Endothelial cell of umbilical vein (primary cell): ENCODE measurements around the gene KMT5C. TPM values are rescaled to one million over a fixed set of nuclear protein-coding genes. Genes with fewer than 3 reads are reported as not detected.

Experiments used
- BruUV-seq: library from RNA; stranded (reverse); fragments of 400-500 nt; replicated peaks from 2 replicates; lab custom pipeline; 2021; lab: Mats Ljungman, UMichigan
- CTCF ChIA-PET: fragments of 300-600, 350-600 bp; sonication (Branson Sonifier 250); formaldehyde crosslinking; loops from one replicate; lab custom pipeline; 2021; ENCODE audit warnings: antibody characterized with exemption, inconsistent platforms; lab: Charles Lee
- POLR2A ChIA-PET: fragments of 300-600, 350-600 bp; sonication (Branson Sonifier 250); formaldehyde crosslinking; loops from one replicate; lab custom pipeline; 2021; ENCODE audit warnings: antibody characterized with exemption, inconsistent platforms; lab: Charles Lee
- DNase-seq: peaks from one replicate; pipeline ENCODE4 v3.0.0-alpha.2; 2011; ENCODE audit warnings: low read depth, low spot score
- FAIRE-seq: peaks from 2 replicates; lab custom pipeline; 2011; peaks lifted over from hg19 to GRCh38; lab: Jason Lieb, UNC
- H2AFZ ChIP-seq: 2 replicates; pipeline ENCODE4 v1.6.0; 2012; ENCODE audit warnings: low read depth, low read length, control low read depth, inconsistent platforms
- H3K27ac ChIP-seq: 2 replicates; pipeline ENCODE4 v1.5.1; 2011; ENCODE audit warnings: low read depth, mild to moderate bottlenecking, control low read depth, low read length, moderate library complexity; ENCODE audit not compliant: insufficient read depth
- H3K27me3 ChIP-seq, 2 experiments: 2 replicates each; pipeline versions ENCODE4 v1.6.0 to v1.6.1; 2011; ENCODE audit warnings: low read length in 2 of 2, mixed read lengths in 1 of 2; ENCODE audit not compliant: control insufficient read depth in 2 of 2, insufficient read depth in 2 of 2
- H3K36me3 ChIP-seq, 2 experiments: 2 replicates in 1 of 2; 3 replicates in 1 of 2; pipeline ENCODE4 v1.5.1; 2011; ENCODE audit warnings: low read length in 2 of 2, mild to moderate bottlenecking in 1 of 2, moderate library complexity in 1 of 2; ENCODE audit not compliant: control insufficient read depth in 2 of 2, insufficient read depth in 2 of 2; ENCODE audit errors: extremely low read depth in 1 of 2
- H3K4me1 ChIP-seq: 3 replicates; pipeline ENCODE4 v1.5.1; 2011; ENCODE audit warnings: mild to moderate bottlenecking, low read length; ENCODE audit not compliant: control insufficient read depth, insufficient read depth; ENCODE audit errors: extremely low read depth
- H3K4me2 ChIP-seq: 2 replicates; pipeline ENCODE4 v1.6.1; 2011; ENCODE audit warnings: low read length, control low read depth, mixed read lengths; ENCODE audit not compliant: insufficient read depth
- H3K4me3 ChIP-seq, 3 experiments: fragments of 200-600 bp in 1 of 3; sonication (generic), shearing (Covaris generic) in 1 of 3; replicated peaks in 1 of 3; 2 replicates each; pipeline ENCODE4 v1.5.1; 2011 to 2016; ENCODE audit warnings: control low read depth in 3 of 3, low read length in 3 of 3, mild to moderate bottlenecking in 2 of 3, inconsistent platforms in 1 of 3, low read depth in 1 of 3, moderate library complexity in 1 of 3; ENCODE audit not compliant: insufficient read depth in 1 of 3
- H3K79me2 ChIP-seq: 2 replicates; pipeline ENCODE4 v1.6.0; 2012; ENCODE audit warnings: low read length, inconsistent platforms; ENCODE audit not compliant: control insufficient read depth, insufficient read depth
- H3K9ac ChIP-seq: replicated peaks from 2 replicates; pipeline ENCODE3; 2011; ENCODE audit warnings: low read length, control low read depth; ENCODE audit not compliant: insufficient read depth; ENCODE audit errors: extremely low read depth
- H3K9me1 ChIP-seq: replicated peaks from 3 replicates; pipeline ENCODE4 v1.6.0; 2011; ENCODE audit warnings: mild to moderate bottlenecking, low read length; ENCODE audit not compliant: control insufficient read depth, insufficient read depth; ENCODE audit errors: extremely low read depth
- H3K9me3 ChIP-seq: replicated peaks from 2 replicates; pipeline ENCODE4 v1.5.1; 2012; ENCODE audit warnings: low read length, inconsistent platforms; ENCODE audit not compliant: control insufficient read depth, insufficient read depth
- H4K20me1 ChIP-seq: replicated peaks from 2 replicates; pipeline ENCODE3; 2011; ENCODE audit warnings: mild to moderate bottlenecking, low read length; ENCODE audit not compliant: control insufficient read depth, insufficient read depth; ENCODE audit errors: extremely low read depth
- EZH2 ChIP-seq: IDR thresholded peaks from 2 replicates; pipeline ENCODE4 v1.6.1; 2012; ENCODE audit warnings: borderline replicate concordance, low read depth, mild to moderate bottlenecking, moderate library complexity, low read length, inconsistent platforms; ENCODE audit not compliant: severe bottlenecking
- FOS ChIP-seq: IDR thresholded peaks from 2 replicates; pipeline ENCODE4 v1.6.1; 2011; ENCODE audit warnings: mild to moderate bottlenecking, low read length, moderate library complexity, borderline replicate concordance; ENCODE audit not compliant: insufficient read depth
- GATA2 ChIP-seq: IDR thresholded peaks from 2 replicates; pipeline ENCODE4 v1.7.0; 2011; ENCODE audit warnings: low read depth, mild to moderate bottlenecking, moderate library complexity, mixed read lengths, low read length; ENCODE audit not compliant: insufficient read length, insufficient read depth
- JUN ChIP-seq: IDR thresholded peaks from 2 replicates; pipeline ENCODE4 v1.6.1; 2011; ENCODE audit warnings: borderline replicate concordance, low read depth; ENCODE audit not compliant: insufficient read length, insufficient read depth
- MYC ChIP-seq: IDR thresholded peaks from one replicate; pipeline ENCODE4 v1.6.1; 2011; ENCODE audit warnings: mild to moderate bottlenecking, low read depth, low read length
- POLR2A ChIP-seq: IDR thresholded peaks from 2 replicates; pipeline ENCODE4 v1.6.1; 2012; ENCODE audit warnings: low read depth, mild to moderate bottlenecking, control low read depth, low read length
- POLR2AphosphoS5 ChIP-seq: IDR thresholded peaks from 2 replicates; pipeline ENCODE4 v1.6.1; 2012; ENCODE audit warnings: low read depth, mild to moderate bottlenecking, control low read depth, low read length, moderate library complexity; ENCODE audit not compliant: insufficient read depth
- dilution Hi-C: fragments of 300-500 bp; cut with MboI; formaldehyde crosslinking; loops from one replicate; pipeline ENCODE4 v1.15.0; 2019; ENCODE audit warnings: low sequenced_read_pairs; ENCODE audit not compliant: extremely low pct_ligation_motif_present
- intact Hi-C: fragments of 100-400 bp; cut with micrococcal nuclease; formaldehyde crosslinking; loops from one replicate; pipeline ENCODE4 v1.10.0; 2022
- polyA plus RNA-seq, 4 experiments: library from polyadenylated mRNA; depleted of rRNA in 3 of 4; stranded (reverse) in 3 of 4; unstranded in 1 of 4; fragments of >200 nt; gene quantifications; 2 replicates each; pipeline versions ENCODE4 v1.2.1 to v1.2.3, GENCODE V29; 2011 to 2012; ENCODE audit warnings: missing spikeins in 1 of 4
- total RNA-seq: library from RNA; stranded (reverse); gene quantifications from 2 replicates; pipeline ENCODE4 v1.2.3, GENCODE V29; 2021
- TF ChIP-seq, protein P1 (sequence below): IDR thresholded peaks from 2 replicates; pipeline ENCODE4 v1.6.1; 2011; ENCODE audit not compliant: insufficient read depth, insufficient read length
- TF ChIP-seq, protein P2 (sequence below), 2 donors: IDR thresholded peaks; 1 replicate in 1 of 2; 2 replicates in 1 of 2; pipeline ENCODE4 v1.5.1; 2011; ENCODE audit warnings: low read length in 2 of 2, mild to moderate bottlenecking in 2 of 2, moderate library complexity in 2 of 2, control low read depth in 1 of 2, inconsistent platforms in 1 of 2, low read depth in 1 of 2; ENCODE audit not compliant: insufficient read depth in 1 of 2; ENCODE audit errors: extremely low read depth in 1 of 2

The KMT5C gene
- total and polyA plus RNA-seq, 2 donors (not counting 3 experiments of a cell fraction or from before 2014, with no cell fraction given) = 7.2 to 13.5 TPM

DNA sequence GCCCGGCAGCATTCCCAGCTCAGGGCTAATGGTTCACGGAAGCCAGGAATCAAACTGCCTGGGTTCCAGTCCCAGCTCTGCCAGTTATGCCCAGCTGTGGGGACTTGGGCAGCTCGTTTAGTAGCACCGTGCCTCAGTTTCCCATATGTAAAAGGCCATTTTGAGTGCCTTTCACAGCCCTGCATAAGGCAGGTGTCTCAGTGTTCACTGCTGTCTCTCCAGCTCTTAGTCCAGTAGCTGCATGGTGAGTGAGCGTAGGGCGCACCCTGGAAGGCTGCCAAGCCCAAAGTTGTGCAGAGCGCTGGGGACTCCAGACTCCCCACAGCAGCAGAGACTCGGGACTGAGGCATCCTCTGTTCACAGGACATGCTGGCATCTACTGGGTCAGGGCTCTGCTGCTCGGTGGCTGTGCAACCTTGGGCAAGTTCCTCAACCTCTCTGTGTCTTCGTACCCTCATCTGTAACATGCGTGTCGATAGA, 51.6 kb downstream of the KMT5C start:
- dilution Hi-C loops = no loop called here
- DNase-seq (no peak), FAIRE-seq (peak; percentile 12)
- peaks cover 4% of the 10 kb centered on the region for H4K20me1 ChIP-seq
- intact Hi-C loops = no loop called here
- BruUV-seq = no TSS peak
- no peak overlapping the region for H3K4me2 ChIP-seq
- H3K79me2 ChIP-seq = peaks cover 37% of the 10 kb centered on the region
- TF ChIP-seq POLR2A (peak; percentile 66), MYC (no peak), POLR2AphosphoS5 (peak; percentile 55)
- TF ChIP-seq, protein P1, sequence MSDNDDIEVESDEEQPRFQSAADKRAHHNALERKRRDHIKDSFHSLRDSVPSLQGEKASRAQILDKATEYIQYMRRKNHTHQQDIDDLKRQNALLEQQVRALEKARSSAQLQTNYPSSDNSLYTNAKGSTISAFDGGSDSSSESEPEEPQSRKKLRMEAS = no peak
- H3K4me3 ChIP-seq = no peak overlapping the region
- no peaks in the 10 kb centered on the region for H3K9me1 ChIP-seq
- ChIA-PET CTCF (interaction anchor here (0.5 kb wide), 1 partner anchor 55 kb away, joined by 3 read pairs; no protein-coding TSS in a partner anchor), POLR2A (interaction anchor here (1.0 to 1.4 kb wide), 2 partner anchors 17 kb away, joined by 4 to 5 read pairs; partner anchors contain the start of gene UBE2S)
- peaks cover 14 to 30% of the 10 kb centered on the region in 2 experiments for H3K36me3 ChIP-seq
- H3K27me3 ChIP-seq = no peaks in the 10 kb centered on the region
- peaks cover 20% of the 10 kb centered on the region for H3K4me1 ChIP-seq
- no peaks in the 10 kb centered on the region for H3K9me3 ChIP-seq
- no peak overlapping the region for H2AFZ ChIP-seq
- no peak overlapping the region for H3K27ac ChIP-seq
- H3K9ac ChIP-seq = no peak overlapping the region

DNA sequence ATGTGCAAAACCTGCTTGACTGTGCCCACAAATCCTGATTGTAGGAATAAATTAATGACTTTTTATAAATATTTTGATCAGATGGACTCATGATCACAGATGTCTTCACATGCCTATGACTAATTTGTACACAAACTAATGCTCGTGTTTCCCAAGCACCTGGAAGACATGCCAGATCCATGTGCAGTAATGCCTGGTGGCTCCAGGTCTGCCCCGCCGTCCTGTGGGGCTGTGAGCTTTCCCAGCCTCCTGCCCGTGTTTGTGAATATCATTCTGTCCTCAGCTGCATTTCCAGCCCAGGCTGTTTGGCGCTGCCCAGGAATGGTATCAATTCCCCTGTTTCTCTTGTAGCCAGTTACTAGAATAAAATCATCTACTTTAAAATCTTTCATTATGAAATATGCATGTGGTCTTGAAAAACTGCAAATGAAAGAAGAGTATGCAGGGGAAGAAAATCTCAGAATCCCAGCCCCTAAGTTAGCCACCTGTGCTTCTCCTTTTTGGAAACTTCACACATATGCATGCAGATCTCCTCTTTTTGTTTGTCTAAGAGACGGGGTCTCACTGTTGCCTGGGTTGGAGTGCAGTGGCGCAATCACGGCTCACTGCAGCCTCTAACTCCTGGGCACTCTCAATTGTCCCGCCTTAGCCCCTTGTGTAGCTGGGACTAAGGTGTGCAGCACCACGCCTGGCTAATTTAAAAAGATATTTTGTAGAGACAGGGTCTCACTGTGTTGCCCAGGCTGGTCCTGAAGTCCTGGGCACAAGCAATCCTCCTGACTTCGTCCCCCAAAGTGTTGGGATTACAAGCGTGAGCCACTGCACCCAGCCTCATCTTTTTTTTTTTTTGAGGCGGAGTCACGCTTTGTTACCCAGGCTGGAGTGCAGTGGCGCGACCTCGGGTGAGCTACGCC, 52.3 kb downstream of the KMT5C start:
- ChIA-PET POLR2A (interaction anchor here (1.0 kb wide), 1 partner anchor 16 kb away, joined by 4 read pairs; the partner anchor contains the start of gene UBE2S), CTCF (interaction anchor here (0.5 kb wide), 1 partner anchor 54 kb away, joined by 3 read pairs; no protein-coding TSS in a partner anchor)
- intact Hi-C loops (no loop called here), dilution Hi-C loops (no loop called here)
- H3K36me3 ChIP-seq = peaks cover 12 to 30% of the 10 kb centered on the region in 2 experiments
- H3K27ac ChIP-seq = no peak overlapping the region
- H3K9ac ChIP-seq = no peak overlapping the region
- no peaks in the 10 kb centered on the region for H3K9me1 ChIP-seq
- TF ChIP-seq MYC (no peak), POLR2A (no peak), JUN (no peak), GATA2 (no peak), FOS (no peak), POLR2AphosphoS5 (no peak), EZH2 (no peak)
- TF ChIP-seq, protein P2, sequence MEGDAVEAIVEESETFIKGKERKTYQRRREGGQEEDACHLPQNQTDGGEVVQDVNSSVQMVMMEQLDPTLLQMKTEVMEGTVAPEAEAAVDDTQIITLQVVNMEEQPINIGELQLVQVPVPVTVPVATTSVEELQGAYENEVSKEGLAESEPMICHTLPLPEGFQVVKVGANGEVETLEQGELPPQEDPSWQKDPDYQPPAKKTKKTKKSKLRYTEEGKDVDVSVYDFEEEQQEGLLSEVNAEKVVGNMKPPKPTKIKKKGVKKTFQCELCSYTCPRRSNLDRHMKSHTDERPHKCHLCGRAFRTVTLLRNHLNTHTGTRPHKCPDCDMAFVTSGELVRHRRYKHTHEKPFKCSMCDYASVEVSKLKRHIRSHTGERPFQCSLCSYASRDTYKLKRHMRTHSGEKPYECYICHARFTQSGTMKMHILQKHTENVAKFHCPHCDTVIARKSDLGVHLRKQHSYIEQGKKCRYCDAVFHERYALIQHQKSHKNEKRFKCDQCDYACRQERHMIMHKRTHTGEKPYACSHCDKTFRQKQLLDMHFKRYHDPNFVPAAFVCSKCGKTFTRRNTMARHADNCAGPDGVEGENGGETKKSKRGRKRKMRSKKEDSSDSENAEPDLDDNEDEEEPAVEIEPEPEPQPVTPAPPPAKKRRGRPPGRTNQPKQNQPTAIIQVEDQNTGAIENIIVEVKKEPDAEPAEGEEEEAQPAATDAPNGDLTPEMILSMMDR (IDR thresholded peaks at IDR 0.05; ENCODE audit: extremely low read depth in 1 of 2, insufficient read depth in 1 of 2, low read depth in 1 of 2, low read length in 2 of 2) = no peak
- TF ChIP-seq, protein P1 = no peak
- no peak overlapping the region for H2AFZ ChIP-seq
- H3K79me2 ChIP-seq = peaks cover 29% of the 10 kb centered on the region
- no TSS peak for BruUV-seq
- H4K20me1 ChIP-seq = peaks cover 1% of the 10 kb centered on the region
- H3K27me3 ChIP-seq = no peaks in the 10 kb centered on the region
- H3K9me3 ChIP-seq = no peaks in the 10 kb centered on the region
- H3K4me1 ChIP-seq = peaks cover 17% of the 10 kb centered on the region
- DNase-seq = no peak
- H3K4me2 ChIP-seq = no peak overlapping the region
- H3K4me3 ChIP-seq = no peak overlapping the region
- no peak for FAIRE-seq
